GM19455 (cell line): ENCODE data around the gene MAPK9.
"Not testable (repeated sequence)": the region's sequence is repeated elsewhere in the genome, so short reads cannot be mapped to it uniquely, and the experiment has no call there.

Experiments
- ATAC-seq: cut with Tn5 transposase; IDR thresholded peaks from one replicate; pipeline ENCODE4 v1.9.1; 2021; ENCODE audit not compliant: unreplicated experiment

Gene MAPK9

GRCh38 chr5:180241600-180241999 lies 50.3 kb downstream of the MAPK9 start:
- ATAC-seq = no peak

- no peak for ATAC-seq
These were observed 53.3 kb downstream of the MAPK9 start for GRCh38 chr5:180238631-180239030.

GRCh38 chr5:180235846-180236245 lies 56.0 kb downstream of the MAPK9 start:
- no peak for ATAC-seq

GRCh38 chr5:180235077-180235476 lies 56.8 kb downstream of the MAPK9 start:
- ATAC-seq = no peak

GRCh38 chr5:180234271-180234670 lies 57.6 kb downstream of the MAPK9 start:
- no peak for ATAC-seq

- no peak for ATAC-seq
These were observed 58.2 kb downstream of the MAPK9 start for GRCh38 chr5:180233729-180234128.

GRCh38 chr5:180230017-180230416 lies 61.9 kb downstream of the MAPK9 start:
- no peak for ATAC-seq

GRCh38 chr5:180222056-180222455 lies 69.8 kb downstream of the MAPK9 start:
- ATAC-seq = no peak

GRCh38 chr5:180217797-180218196 lies 74.1 kb downstream of the MAPK9 start:
- ATAC-seq = no peak

- ATAC-seq = no peak
These were observed 75.2 kb downstream of the MAPK9 start for GRCh38 chr5:180216646-180217171.

- no peak for ATAC-seq
These were observed 75.9 kb downstream of the MAPK9 start for GRCh38 chr5:180215783-180216630.

- ATAC-seq = no peak
These were observed 76.8 kb downstream of the MAPK9 start for GRCh38 chr5:180214870-180215770.

GRCh38 chr5:180213657-180214207 lies 78.2 kb downstream of the MAPK9 start:
- ATAC-seq = no peak

- no peak for ATAC-seq
These were observed 78.7 kb downstream of the MAPK9 start for GRCh38 chr5:180213256-180213600.

GRCh38 chr5:180212363-180213255 lies 79.3 kb downstream of the MAPK9 start:
- no peak for ATAC-seq

- no peak for ATAC-seq
These were observed 80.2 kb downstream of the MAPK9 start for GRCh38 chr5:180211761-180212035.

GRCh38 chr5:180210961-180211760 lies 80.7 kb downstream of the MAPK9 start:
- ATAC-seq = no peak

- ATAC-seq = not testable (repeated sequence)
These were observed 81.8 kb downstream of the MAPK9 start for GRCh38 chr5:180210077-180210476.

GRCh38 chr5:180209137-180209581 lies 82.7 kb downstream of the MAPK9 start, which contains the start of gene RASGEF1C:
RASGEF1C (minus strand) TSS chr5:180209211; CDS start chr5:180138052, 71,159 bp downstream.
- ATAC-seq = no peak
